Inferior parietal cortex (tissue), 1 donor: ENCODE measurements around the gene DNM1.

Experiments used
- DNase-seq: peaks from one replicate; pipeline ENCODE4 v3.0.0-alpha.2; 2016; ENCODE audit errors: extremely low spot score

Gene DNM1

GRCh38 chr9:128205296-128205944 lies 2.2 kb downstream of the DNM1 start:
- DNase-seq: no peak

- DNase-seq: no peak
These were observed 3.3 kb downstream of the DNM1 start for GRCh38 chr9:128206484-128206883.

- no peak for DNase-seq
These were observed 4.0 kb downstream of the DNM1 start for GRCh38 chr9:128206916-128207910.

- DNase-seq: no peak
These were observed 5.2 kb downstream of the DNM1 start for GRCh38 chr9:128208386-128208785.

- DNase-seq: no peak
These were observed 5.9 kb downstream of the DNM1 start for GRCh38 chr9:128208946-128209669.

- no peak for DNase-seq
These were observed 8.2 kb downstream of the DNM1 start for GRCh38 chr9:128211186-128211980.

- no peak for DNase-seq
These were observed 8.8 kb downstream of the DNM1 start for GRCh38 chr9:128211981-128212281.

- DNase-seq: no peak
These were observed 10.7 kb downstream of the DNM1 start for GRCh38 chr9:128213746-128214497.

- DNase-seq: no peak
These were observed 11.7 kb downstream of the DNM1 start for GRCh38 chr9:128214571-128215490.

- no peak for DNase-seq
These were observed 12.6 kb downstream of the DNM1 start for GRCh38 chr9:128215491-128216409.

- DNase-seq: no peak
These were observed 13.8 kb downstream of the DNM1 start for GRCh38 chr9:128216781-128217553.

- no peak for DNase-seq
These were observed 15.0 kb downstream of the DNM1 start for GRCh38 chr9:128218172-128218517.

- peak; percentile 87 for DNase-seq
These were observed 15.6 kb downstream of the DNM1 start for GRCh38 chr9:128218518-128219389.

GRCh38 chr9:128219831-128220230 lies 16.7 kb downstream of the DNM1 start:
- no peak for DNase-seq

GRCh38 chr9:128222026-128222425 lies 18.8 kb downstream of the DNM1 start:
- DNase-seq: no peak

- no peak for DNase-seq
These were observed 19.9 kb downstream of the DNM1 start for GRCh38 chr9:128222880-128223670.
